GM12873 (cell line): ENCODE measurements around the gene ZNF407.

Experiments used
- CTCF ChIP-seq: IDR thresholded peaks from 2 replicates; pipeline ENCODE4 v1.5.1; 2012; ENCODE audit warnings: low read depth, mild to moderate bottlenecking, moderate library complexity, low read length, control low read depth; ENCODE audit not compliant: insufficient read depth; ENCODE audit errors: missing control alignments

ZNF407 gene

GRCh38 chr18:74862094-74862493, 264.4 kb downstream of the ZNF407 start:
- TF ChIP-seq CTCF: no peak

DNA sequence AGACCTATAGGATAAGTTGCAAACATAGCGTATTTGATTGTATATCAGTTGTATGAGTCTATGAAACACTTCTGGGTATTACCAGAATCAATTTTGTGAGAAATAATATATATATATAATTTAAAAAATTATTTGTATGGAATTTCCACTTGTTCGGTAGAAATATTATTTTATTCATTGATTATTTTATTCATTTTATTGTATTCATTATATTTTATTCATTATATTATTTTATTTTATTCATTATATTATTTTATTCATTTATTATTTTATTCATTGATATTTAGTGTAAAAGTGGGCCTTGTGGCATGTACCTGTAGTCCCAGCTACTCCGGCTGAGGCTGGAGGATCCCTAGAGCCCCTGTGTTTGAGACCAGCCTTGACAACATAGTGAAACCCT, 268.9 kb downstream of the ZNF407 start:
- TF ChIP-seq CTCF: no peak

GRCh38 chr18:74868461-74868860, 270.8 kb downstream of the ZNF407 start:
- no peak for TF ChIP-seq CTCF

- no peak for TF ChIP-seq CTCF
These were observed 272.5 kb downstream of the ZNF407 start for GRCh38 chr18:74869904-74870863.

DNA sequence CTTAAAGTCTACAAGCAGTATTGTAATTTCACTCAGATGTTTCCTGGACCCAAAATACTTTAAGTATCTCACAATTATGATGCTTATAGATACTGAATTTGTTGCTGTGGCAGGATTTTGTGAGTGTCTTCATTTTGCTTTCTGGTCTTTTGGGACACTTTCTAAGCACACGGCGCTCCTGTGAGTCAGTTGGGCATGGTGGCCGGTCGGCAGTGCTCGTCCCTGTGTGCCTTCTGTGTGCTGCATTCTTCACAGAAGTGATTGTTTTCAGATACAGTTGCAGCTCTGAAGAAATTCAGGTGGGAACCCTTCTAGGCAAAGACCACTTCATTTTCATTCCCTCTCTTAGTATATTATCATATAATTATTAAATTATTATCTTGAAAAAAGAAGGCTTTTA, 273.3 kb downstream of the ZNF407 start:
- no peak for TF ChIP-seq CTCF

DNA sequence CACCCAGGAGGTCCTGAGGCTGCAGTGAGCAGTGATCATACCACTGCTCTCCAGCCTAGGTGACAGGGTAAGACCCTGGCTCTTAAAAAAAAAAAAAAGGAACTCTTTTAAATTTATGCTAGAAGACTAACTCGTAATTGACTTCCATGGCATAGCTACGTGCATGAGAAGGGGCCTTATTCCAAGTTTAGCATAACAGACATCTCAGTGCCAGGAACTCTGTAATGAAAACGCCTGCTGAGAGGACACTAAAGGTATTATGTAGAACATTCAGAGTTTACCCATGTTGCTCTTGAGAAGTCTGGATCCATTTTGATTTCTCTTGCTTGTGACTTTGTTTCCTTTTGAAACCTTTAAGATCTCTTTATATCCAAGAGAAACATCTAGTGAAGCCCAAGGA, 276.0 kb downstream of the ZNF407 start:
- no peak for TF ChIP-seq CTCF

DNA sequence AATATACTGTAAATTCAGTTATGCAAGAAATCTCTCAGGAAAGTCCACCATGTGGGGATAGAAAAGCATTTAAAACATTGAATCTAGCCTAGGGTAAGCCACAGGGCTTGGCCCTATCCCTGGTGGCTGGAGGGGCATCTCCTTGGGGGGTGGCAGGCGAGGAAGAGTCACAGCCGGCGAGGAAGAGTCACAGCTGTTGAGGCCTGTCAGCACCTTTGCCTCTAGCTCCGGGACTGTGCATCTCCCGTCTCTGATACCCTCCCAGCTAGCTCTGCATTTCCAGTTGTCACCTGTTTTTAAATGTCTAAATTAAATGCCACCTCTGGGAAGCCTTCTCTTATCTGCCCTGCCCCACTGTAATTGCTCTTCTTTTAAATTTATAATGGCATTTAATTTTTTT, 276.7 kb downstream of the ZNF407 start:
- TF ChIP-seq CTCF: no peak
